BJ (cell line): Measurements from ENCODE around the gene CCNK. TPM values are rescaled to one million over a fixed set of nuclear protein-coding genes. Genes with fewer than 3 reads are reported as not detected.

Experiments
- CTCF ChIA-PET: fragments of 350-600 bp; formaldehyde crosslinking; extraction: SDS; loops from one replicate; lab custom pipeline; 2021; ENCODE audit warnings: antibody characterized with exemption, inconsistent platforms; lab: Yijun Ruan, JAX
- POLR2A ChIA-PET: fragments of 300-600 bp; sonication (Branson Sonifier 250); formaldehyde crosslinking; extraction: SDS; loops from one replicate; lab custom pipeline; 2021; ENCODE audit warnings: antibody characterized with exemption; lab: Charles Lee
- DNase-seq: peaks from one replicate; pipeline ENCODE4 v3.0.0-alpha.2; 2011; ENCODE audit warnings: low read depth
- H3K27me3 ChIP-seq: 2 replicates; pipeline ENCODE4 v1.6.0; 2011; ENCODE audit warnings: low read length; ENCODE audit not compliant: control insufficient read depth, insufficient read depth
- H3K36me3 ChIP-seq: 2 replicates; pipeline ENCODE4 v1.5.1; 2011; ENCODE audit warnings: low read length; ENCODE audit not compliant: control insufficient read depth, insufficient read depth
- H3K4me3 ChIP-seq: 2 replicates; pipeline ENCODE4 v1.5.1; 2011; ENCODE audit warnings: low read depth, mild to moderate bottlenecking, control low read depth, low read length
- CTCF ChIP-seq: IDR thresholded peaks from 2 replicates; pipeline ENCODE4 v1.5.1; 2011; ENCODE audit warnings: low read depth, mild to moderate bottlenecking, control low read depth, inconsistent platforms, low read length, moderate library complexity; ENCODE audit not compliant: insufficient read depth
- polyA plus RNA-seq: library from polyadenylated mRNA; depleted of rRNA; stranded (reverse); fragments of >200 nt; gene quantifications from 2 replicates; pipeline ENCODE4 v1.2.3, GENCODE V29; 2011

Gene CCNK
- polyA plus RNA-seq, 1 experiment, result 11.0 TPM

- Histone ChIP-seq H3K27me3 (no peaks in the 10 kb centered on the region), H3K36me3 (no peaks in the 10 kb centered on the region), H3K4me3 (peak overlapping the region; percentile 91)
- TF ChIP-seq CTCF, result no peak
- CTCF ChIA-PET, result no interaction called here
- POLR2A ChIA-PET, result no interaction called here
- DNase-seq, result no peak
Measured at GRCh38 chr14:99481745-99482099, 513 bp downstream of the CCNK start.

- Histone ChIP-seq H3K36me3 (no peaks in the 10 kb centered on the region), H3K4me3 (no peak overlapping the region), H3K27me3 (no peaks in the 10 kb centered on the region)
- POLR2A ChIA-PET, result no interaction called here
- TF ChIP-seq CTCF, result no peak
- DNase-seq, result no peak
- CTCF ChIA-PET, result no interaction called here
Measured at GRCh38 chr14:99484106-99484505, 2.9 kb downstream of the CCNK start.

GRCh38 chr14:99497341-99497740, 16.1 kb downstream of the CCNK start:
- no peak overlapping the region for H3K4me3 ChIP-seq
- H3K36me3 ChIP-seq, result peaks cover 28% of the 10 kb centered on the region
- POLR2A ChIA-PET, result no interaction called here
- CTCF ChIA-PET, result no interaction called here
- no peak for DNase-seq
- TF ChIP-seq CTCF, result no peak
- no peaks in the 10 kb centered on the region for H3K27me3 ChIP-seq

GRCh38 chr14:99497894-99498293, 16.7 kb downstream of the CCNK start:
- peaks cover 31% of the 10 kb centered on the region for H3K36me3 ChIP-seq
- no peak overlapping the region for H3K4me3 ChIP-seq
- DNase-seq, result no peak
- no peaks in the 10 kb centered on the region for H3K27me3 ChIP-seq
- ChIA-PET POLR2A (no interaction called here), CTCF (no interaction called here)
- no peak for TF ChIP-seq CTCF

- ChIA-PET CTCF (no interaction called here), POLR2A (no interaction called here)
- H3K36me3 ChIP-seq, result peaks cover 46% of the 10 kb centered on the region
- TF ChIP-seq CTCF, result no peak
- H3K4me3 ChIP-seq, result no peak overlapping the region
- no peaks in the 10 kb centered on the region for H3K27me3 ChIP-seq
- DNase-seq, result no peak
Measured at GRCh38 chr14:99502989-99503421, 21.8 kb downstream of the CCNK start.
